Fibroblast of lung (primary cell): ENCODE measurements around the gene ATP23.

ENCODE experiments used
- EZH2 ChIP-seq: IDR thresholded peaks from 2 replicates; pipeline ENCODE4 v1.5.1; 2012; ENCODE audit warnings: low read length, control low read depth, mild to moderate bottlenecking; ENCODE audit errors: missing control alignments
- TF ChIP-seq, protein P1 (sequence below), 2 donors: IDR thresholded peaks in 1 of 2; conservative IDR thresholded peaks in 1 of 2; 1 replicate in 1 of 2; 2 replicates in 1 of 2; pipeline ENCODE4 v1.5.1; 2011 to 2012; ENCODE audit warnings: low read length in 2 of 2, control low read depth in 1 of 2, inconsistent platforms in 1 of 2, low read depth in 1 of 2, mild to moderate bottlenecking in 1 of 2

- TF ChIP-seq, protein P1, sequence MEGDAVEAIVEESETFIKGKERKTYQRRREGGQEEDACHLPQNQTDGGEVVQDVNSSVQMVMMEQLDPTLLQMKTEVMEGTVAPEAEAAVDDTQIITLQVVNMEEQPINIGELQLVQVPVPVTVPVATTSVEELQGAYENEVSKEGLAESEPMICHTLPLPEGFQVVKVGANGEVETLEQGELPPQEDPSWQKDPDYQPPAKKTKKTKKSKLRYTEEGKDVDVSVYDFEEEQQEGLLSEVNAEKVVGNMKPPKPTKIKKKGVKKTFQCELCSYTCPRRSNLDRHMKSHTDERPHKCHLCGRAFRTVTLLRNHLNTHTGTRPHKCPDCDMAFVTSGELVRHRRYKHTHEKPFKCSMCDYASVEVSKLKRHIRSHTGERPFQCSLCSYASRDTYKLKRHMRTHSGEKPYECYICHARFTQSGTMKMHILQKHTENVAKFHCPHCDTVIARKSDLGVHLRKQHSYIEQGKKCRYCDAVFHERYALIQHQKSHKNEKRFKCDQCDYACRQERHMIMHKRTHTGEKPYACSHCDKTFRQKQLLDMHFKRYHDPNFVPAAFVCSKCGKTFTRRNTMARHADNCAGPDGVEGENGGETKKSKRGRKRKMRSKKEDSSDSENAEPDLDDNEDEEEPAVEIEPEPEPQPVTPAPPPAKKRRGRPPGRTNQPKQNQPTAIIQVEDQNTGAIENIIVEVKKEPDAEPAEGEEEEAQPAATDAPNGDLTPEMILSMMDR (conservative IDR thresholded peaks at IDR 0.05 in 1 of 2, IDR thresholded peaks at IDR 0.05 in 1 of 2; ENCODE audit: low read depth in 1 of 2, low read length in 2 of 2): peak in 1 of 2 donors; percentile 46
- no peak for TF ChIP-seq EZH2
These were observed 51.7 kb downstream of the ATP23 start for GRCh38 chr12:57993030-57993429.
